ENCODE measurements around the gene HGFAC.

HGFAC gene

GRCh38 chr4:3476341-3476747 is 34.6 kb downstream of the HGFAC start:
- no peak for FAIRE-seq

- no peak for FAIRE-seq
These were observed 35.4 kb downstream of the HGFAC start for GRCh38 chr4:3476936-3477749.

GRCh38 chr4:3477750-3478430 is 36.1 kb downstream of the HGFAC start:
- FAIRE-seq: no peak

GRCh38 chr4:3478446-3479357 is 36.9 kb downstream of the HGFAC start:
- FAIRE-seq: no peak

- FAIRE-seq: no peak
These were observed 37.8 kb downstream of the HGFAC start for GRCh38 chr4:3479358-3480101.

- no peak for FAIRE-seq
These were observed 38.9 kb downstream of the HGFAC start for GRCh38 chr4:3480528-3481112.

- no peak for FAIRE-seq
These were observed 39.4 kb downstream of the HGFAC start for GRCh38 chr4:3481113-3481531.

- FAIRE-seq: no peak
These were observed 40.1 kb downstream of the HGFAC start for GRCh38 chr4:3481783-3482393.

- no peak for FAIRE-seq
These were observed 40.9 kb downstream of the HGFAC start for GRCh38 chr4:3482707-3483106.

- no peak for FAIRE-seq
These were observed 41.7 kb downstream of the HGFAC start for GRCh38 chr4:3483471-3483921.

- FAIRE-seq: no peak
These were observed 42.5 kb downstream of the HGFAC start for GRCh38 chr4:3484057-3484973.

- no peak for FAIRE-seq
These were observed 43.4 kb downstream of the HGFAC start for GRCh38 chr4:3485011-3485791.

- no peak for FAIRE-seq
These were observed 44.2 kb downstream of the HGFAC start for GRCh38 chr4:3485886-3486540.

GRCh38 chr4:3486541-3487540 is 45.1 kb downstream of the HGFAC start:
- no peak for FAIRE-seq

GRCh38 chr4:3487861-3488260 is 46.1 kb downstream of the HGFAC start:
- FAIRE-seq: no peak

- no peak for FAIRE-seq
These were observed 47.1 kb downstream of the HGFAC start for GRCh38 chr4:3488820-3489219.

- no peak for FAIRE-seq
These were observed 47.7 kb downstream of the HGFAC start for GRCh38 chr4:3489451-3489962.

All from colon (tissue), 2 donors.